ENCODE results near the gene DCAF5.
A peak's percentile ranks its signal among the peaks of the same experiment; 100 is the strongest.
"Not testable (repeated sequence)": the region's sequence is repeated elsewhere in the genome, so short reads cannot be mapped to it uniquely, and the experiment has no call there.

Gene DCAF5, protein sequence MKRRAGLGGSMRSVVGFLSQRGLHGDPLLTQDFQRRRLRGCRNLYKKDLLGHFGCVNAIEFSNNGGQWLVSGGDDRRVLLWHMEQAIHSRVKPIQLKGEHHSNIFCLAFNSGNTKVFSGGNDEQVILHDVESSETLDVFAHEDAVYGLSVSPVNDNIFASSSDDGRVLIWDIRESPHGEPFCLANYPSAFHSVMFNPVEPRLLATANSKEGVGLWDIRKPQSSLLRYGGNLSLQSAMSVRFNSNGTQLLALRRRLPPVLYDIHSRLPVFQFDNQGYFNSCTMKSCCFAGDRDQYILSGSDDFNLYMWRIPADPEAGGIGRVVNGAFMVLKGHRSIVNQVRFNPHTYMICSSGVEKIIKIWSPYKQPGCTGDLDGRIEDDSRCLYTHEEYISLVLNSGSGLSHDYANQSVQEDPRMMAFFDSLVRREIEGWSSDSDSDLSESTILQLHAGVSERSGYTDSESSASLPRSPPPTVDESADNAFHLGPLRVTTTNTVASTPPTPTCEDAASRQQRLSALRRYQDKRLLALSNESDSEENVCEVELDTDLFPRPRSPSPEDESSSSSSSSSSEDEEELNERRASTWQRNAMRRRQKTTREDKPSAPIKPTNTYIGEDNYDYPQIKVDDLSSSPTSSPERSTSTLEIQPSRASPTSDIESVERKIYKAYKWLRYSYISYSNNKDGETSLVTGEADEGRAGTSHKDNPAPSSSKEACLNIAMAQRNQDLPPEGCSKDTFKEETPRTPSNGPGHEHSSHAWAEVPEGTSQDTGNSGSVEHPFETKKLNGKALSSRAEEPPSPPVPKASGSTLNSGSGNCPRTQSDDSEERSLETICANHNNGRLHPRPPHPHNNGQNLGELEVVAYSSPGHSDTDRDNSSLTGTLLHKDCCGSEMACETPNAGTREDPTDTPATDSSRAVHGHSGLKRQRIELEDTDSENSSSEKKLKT

DNA sequence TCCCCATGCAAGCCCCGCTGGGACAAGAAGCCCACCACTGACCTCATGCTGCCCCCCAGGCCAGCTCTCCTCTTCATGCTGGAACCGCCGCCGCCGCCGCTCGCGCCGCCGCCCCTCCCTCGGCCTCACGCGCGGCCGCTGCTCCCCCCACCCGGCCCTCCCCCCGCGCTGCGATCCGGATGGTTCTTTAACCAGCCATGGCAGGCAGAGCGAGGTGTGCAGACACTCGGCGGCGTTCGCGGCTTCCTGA lies at the start of gene DCAF5:
Gene DCAF5, minus strand, starts transcription at position 218 of the 250 bp plus-strand sequence. Its CDS starts 141 bp downstream, at position 77.
- Histone ChIP-seq H3K36me3 (ENCODE audit: insufficient read depth, low read length) (peaks cover 19% of the 10 kb centered on the region), H3K4me3 (ENCODE audit: low read length) (peak within 1 kb of the TSS; percentile 77), H3K4me1 (ENCODE audit: insufficient read depth, low read length) (peaks cover 25% of the 10 kb centered on the region), H2AFZ (ENCODE audit: low read depth, low read length) (peak within 1 kb of the TSS; percentile 99), H3K9me3 (ENCODE audit: low read length) (no peaks in the 10 kb centered on the region), H3K27me3 (ENCODE audit: insufficient read depth, low read length) (no peaks in the 10 kb centered on the region)

DNA sequence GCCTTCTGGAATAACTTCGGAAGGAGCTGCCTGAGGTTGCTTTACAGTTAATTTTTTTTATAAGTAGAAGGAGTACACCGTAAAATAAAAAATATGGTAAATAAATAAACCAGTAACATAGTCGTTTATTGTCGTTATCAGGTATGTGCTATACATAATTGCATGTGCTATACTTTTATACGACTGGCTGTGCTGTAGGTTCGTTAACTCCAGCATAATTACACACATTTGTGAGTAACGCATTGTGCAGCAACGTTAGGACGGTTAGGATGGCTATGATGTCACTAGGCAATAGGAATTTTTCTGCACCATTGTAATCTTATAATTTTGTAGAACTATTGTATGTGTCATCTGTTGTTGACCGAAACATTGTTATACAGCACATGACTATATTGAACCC lies 46.9 kb upstream of the DCAF5 start:
- Histone ChIP-seq H3K4me1 (ENCODE audit: insufficient read depth, low read length) (peaks cover 3% of the 10 kb centered on the region), H3K9me3 (ENCODE audit: low read length) (peaks cover 2% of the 10 kb centered on the region), H2AFZ (ENCODE audit: low read depth, low read length) (no peak overlapping the region), H3K4me3 (ENCODE audit: low read length) (no peak overlapping the region), H3K27me3 (ENCODE audit: insufficient read depth, low read length) (no peaks in the 10 kb centered on the region), H3K36me3 (ENCODE audit: insufficient read depth, low read length) (no peaks in the 10 kb centered on the region)

DNA sequence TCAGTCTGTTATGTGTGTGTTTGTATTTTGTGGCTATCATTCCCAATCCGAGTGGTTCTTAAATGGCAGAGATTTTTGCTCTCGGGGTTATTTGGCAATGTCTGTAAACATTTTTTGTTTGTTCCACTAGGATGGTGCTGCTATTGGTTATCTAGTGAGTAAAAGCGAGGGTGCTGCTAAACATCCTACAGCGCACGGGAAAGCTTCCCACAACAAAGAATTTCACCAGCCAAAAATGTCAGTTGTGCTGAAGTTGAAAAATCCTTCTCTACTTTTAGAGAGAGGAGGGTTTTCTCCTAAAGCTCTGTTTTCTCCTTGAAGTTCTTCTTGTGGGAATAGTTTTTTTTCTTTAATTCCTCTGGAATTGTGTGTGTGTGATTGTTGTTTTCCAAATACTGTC lies 40.8 kb upstream of the DCAF5 start:
- Histone ChIP-seq H3K27me3 (ENCODE audit: insufficient read depth, low read length) (no peaks in the 10 kb centered on the region), H2AFZ (ENCODE audit: low read depth, low read length) (no peak overlapping the region), H3K4me3 (ENCODE audit: low read length) (no peak overlapping the region), H3K4me1 (ENCODE audit: insufficient read depth, low read length) (peaks cover 12% of the 10 kb centered on the region), H3K9me3 (ENCODE audit: low read length) (no peaks in the 10 kb centered on the region), H3K36me3 (ENCODE audit: insufficient read depth, low read length) (no peaks in the 10 kb centered on the region)

DNA sequence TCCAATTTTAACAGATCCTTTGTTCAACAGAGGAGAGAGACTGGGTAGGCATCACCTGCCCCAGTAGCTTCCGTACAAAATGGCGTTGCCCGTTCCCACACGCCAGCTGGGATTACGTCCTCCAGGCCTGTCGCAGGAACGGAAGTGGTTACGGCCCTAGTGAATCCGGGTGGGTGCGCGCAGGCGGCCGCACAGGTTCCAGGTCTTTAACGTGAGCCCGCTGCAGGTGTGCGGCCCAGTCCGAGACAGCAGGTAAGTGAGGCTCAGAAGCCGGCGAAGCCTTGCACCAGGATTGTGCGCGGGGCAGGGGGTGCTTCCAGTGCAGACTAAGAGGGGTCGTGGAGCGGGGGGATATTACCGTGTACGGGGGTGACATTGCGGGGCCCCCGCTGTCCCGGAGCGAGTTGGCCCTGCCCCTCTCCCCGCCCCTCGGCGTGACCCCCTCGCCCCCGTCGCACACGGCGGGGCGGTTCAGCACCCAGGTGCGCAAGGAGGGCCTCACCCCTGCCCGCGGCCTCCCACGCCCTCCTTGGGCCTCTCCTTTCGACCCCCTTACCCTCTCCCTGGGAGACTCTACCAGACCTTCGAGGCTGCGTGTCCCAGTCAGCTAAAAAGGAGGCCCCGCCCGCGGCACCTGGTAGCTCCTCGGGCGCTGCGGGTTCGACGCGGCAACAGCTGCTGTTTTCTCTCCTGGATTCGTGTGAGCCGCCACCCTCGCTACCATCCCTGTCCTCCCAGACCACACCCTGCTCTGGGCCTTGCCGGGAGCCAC lies 38.6 kb upstream of the DCAF5 start, which contains the start of gene EXD2:
Gene EXD2, plus strand, starts transcription at position 159 of the 772 bp plus-strand sequence. CDS start 17,973 bp downstream, outside the sequence.
- Histone ChIP-seq H3K27me3 (ENCODE audit: insufficient read depth, low read length) (no peaks in the 10 kb centered on the region), H2AFZ (ENCODE audit: low read depth, low read length) (peak within 1 kb of the TSS; percentile 78), H3K36me3 (ENCODE audit: insufficient read depth, low read length) (no peaks in the 10 kb centered on the region), H3K9me3 (ENCODE audit: low read length) (no peaks in the 10 kb centered on the region), H3K4me3 (ENCODE audit: low read length) (peak within 1 kb of the TSS; percentile 66), H3K4me1 (ENCODE audit: insufficient read depth, low read length) (peaks cover 12% of the 10 kb centered on the region)

DNA sequence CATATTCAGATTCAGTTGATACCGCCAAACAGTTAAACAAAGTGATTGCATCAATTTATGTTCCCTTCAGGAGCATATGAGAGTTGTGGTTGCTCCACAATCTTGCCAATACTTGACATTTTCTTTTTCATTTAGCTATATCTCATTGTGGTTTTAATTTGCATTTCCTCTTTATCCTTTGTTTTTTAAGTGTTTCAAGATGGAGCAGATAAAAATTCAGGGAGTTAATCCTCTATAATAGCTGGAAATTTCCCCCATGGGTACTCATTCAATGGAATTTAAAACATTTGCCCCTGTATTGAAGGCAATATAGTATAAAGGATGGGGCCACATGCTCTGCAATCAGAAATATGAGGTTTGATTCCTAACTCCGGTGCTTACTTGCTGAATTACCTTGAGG lies 37.3 kb upstream of the DCAF5 start:
- no peaks in the 10 kb centered on the region for H3K27me3 ChIP-seq (ENCODE audit: insufficient read depth, low read length)
- H3K4me1 ChIP-seq (ENCODE audit: insufficient read depth, low read length): peaks cover 12% of the 10 kb centered on the region
- no peak overlapping the region for H3K4me3 ChIP-seq (ENCODE audit: low read length)

DNA sequence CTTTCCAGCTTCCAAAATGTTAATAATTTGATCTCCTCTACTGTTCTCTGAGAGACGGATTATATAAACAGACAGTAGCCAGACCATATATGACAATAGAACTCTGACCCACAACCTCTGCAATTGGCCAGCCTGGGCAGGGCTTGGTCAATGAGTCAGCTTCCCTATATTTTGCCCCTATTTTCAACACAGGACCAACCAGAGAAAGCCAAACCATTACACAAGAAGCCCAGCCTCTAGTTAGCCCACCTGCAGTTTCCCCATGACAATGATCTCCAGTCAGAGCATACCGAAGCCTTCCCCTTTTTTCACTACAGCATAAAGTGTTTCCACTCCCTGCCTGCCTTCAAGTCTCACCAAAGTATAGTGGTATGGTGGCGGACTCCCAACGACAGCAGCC lies 30.8 kb upstream of the DCAF5 start:
- Histone ChIP-seq H3K36me3 (ENCODE audit: insufficient read depth, low read length) (no peaks in the 10 kb centered on the region), H3K27me3 (ENCODE audit: insufficient read depth, low read length) (no peaks in the 10 kb centered on the region), H3K4me3 (ENCODE audit: low read length) (no peak overlapping the region), H3K9me3 (ENCODE audit: low read length) (no peaks in the 10 kb centered on the region), H2AFZ (ENCODE audit: low read depth, low read length) (no peak overlapping the region), H3K4me1 (ENCODE audit: insufficient read depth, low read length) (no peaks in the 10 kb centered on the region)

More for the DNA sequence above, 37.3 kb upstream of the DCAF5 start:
- no peak overlapping the region for H2AFZ ChIP-seq (ENCODE audit: low read depth, low read length)
- no peaks in the 10 kb centered on the region for H3K9me3 ChIP-seq (ENCODE audit: low read length)
- no peaks in the 10 kb centered on the region for H3K36me3 ChIP-seq (ENCODE audit: insufficient read depth, low read length)

DNA sequence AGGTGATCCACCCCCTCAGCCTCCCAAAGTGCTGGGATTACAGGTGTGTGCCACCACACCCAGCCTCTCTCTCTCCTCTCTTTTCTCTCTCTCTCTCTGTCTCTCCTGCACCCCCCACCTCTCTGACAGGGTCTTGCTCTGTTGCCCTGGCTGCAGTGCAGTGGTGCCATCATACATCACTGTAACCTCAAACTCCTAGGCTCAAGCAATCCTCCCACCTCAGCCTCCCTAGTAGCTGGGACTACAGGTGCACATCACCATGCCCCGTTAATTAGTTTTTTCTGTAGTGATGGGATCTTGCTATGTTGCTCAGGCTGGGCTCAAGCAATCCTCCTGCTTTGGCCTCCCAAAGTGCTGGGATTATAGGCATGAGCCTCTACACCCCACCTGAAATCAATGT lies 29.7 kb upstream of the DCAF5 start:
- H3K27me3 ChIP-seq (ENCODE audit: insufficient read depth, low read length); H3K4me3 ChIP-seq (ENCODE audit: low read length); H2AFZ ChIP-seq (ENCODE audit: low read depth, low read length); H3K9me3 ChIP-seq (ENCODE audit: low read length); H3K4me1 ChIP-seq (ENCODE audit: insufficient read depth, low read length); H3K36me3 ChIP-seq (ENCODE audit: insufficient read depth, low read length): not testable (repeated sequence)

DNA sequence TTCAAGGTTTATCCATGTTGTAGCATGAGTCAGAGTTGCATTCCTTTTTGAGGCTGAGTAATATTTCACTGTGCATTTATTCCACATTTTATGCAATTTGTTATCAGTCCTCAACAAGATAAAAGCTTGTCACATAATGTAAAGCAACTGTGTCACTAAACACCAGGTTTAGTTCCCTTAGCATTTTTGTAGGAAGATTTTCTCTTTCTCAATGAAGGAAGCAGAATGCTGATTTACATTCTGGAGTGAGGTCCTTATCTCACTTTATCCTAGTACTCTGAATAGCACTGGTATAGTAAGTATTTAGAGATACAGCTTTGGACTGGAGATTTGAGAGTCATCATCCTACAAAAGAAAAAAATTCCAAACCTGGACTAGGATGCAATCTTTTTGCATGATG lies 28.6 kb upstream of the DCAF5 start:
- Histone ChIP-seq H3K4me1 (ENCODE audit: insufficient read depth, low read length) (no peaks in the 10 kb centered on the region), H3K27me3 (ENCODE audit: insufficient read depth, low read length) (no peaks in the 10 kb centered on the region), H3K36me3 (ENCODE audit: insufficient read depth, low read length) (no peaks in the 10 kb centered on the region), H3K4me3 (ENCODE audit: low read length) (no peak overlapping the region), H2AFZ (ENCODE audit: low read depth, low read length) (no peak overlapping the region), H3K9me3 (ENCODE audit: low read length) (no peaks in the 10 kb centered on the region)

DNA sequence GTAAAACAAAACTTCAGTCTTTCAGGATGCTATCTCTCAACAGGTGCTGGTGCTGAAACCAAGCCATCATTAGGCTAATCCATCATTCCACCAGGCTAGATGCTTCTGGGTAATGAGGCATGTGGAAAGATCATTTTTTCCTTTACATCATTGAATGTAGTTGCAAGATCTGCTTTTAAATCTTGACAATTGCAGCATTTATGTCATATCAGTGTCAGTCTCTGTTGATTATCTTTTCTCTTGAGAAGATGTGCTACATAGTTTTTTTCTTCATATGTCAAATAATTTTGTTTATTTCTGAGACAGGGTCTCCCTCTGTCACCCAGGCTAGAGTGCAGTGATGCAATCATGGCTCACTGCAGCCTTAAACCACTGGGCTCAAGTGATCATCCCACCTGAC lies 22.2 kb upstream of the DCAF5 start:
- peaks cover 9% of the 10 kb centered on the region for H3K4me1 ChIP-seq (ENCODE audit: insufficient read depth, low read length)
- H3K36me3 ChIP-seq (ENCODE audit: insufficient read depth, low read length): no peaks in the 10 kb centered on the region
- no peaks in the 10 kb centered on the region for H3K27me3 ChIP-seq (ENCODE audit: insufficient read depth, low read length)
- H3K4me3 ChIP-seq (ENCODE audit: low read length): no peak overlapping the region
- H3K9me3 ChIP-seq (ENCODE audit: low read length): no peaks in the 10 kb centered on the region
- H2AFZ ChIP-seq (ENCODE audit: low read depth, low read length): no peak overlapping the region

DNA sequence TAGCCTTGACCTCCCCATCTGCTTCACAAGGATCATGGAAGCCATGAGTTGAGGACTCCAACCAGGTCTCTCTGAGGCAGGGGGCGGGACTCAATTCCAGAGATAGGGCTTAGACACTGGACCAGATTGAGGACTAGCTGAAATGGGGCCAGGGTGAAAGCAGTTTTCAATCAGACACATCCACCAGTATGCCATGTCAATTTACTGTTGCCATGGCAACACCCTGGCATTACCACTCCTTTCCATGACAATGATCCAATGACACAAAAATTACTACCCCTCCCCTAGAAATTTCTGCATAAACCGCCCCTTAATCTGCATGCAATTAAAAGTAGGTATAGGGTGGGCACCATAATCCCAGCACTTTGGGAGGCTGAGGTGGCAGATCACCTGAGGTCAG lies 18.6 kb upstream of the DCAF5 start:
- Histone ChIP-seq H3K4me3 (ENCODE audit: low read length) (no peak overlapping the region), H3K36me3 (ENCODE audit: insufficient read depth, low read length) (no peaks in the 10 kb centered on the region), H2AFZ (ENCODE audit: low read depth, low read length) (no peak overlapping the region), H3K9me3 (ENCODE audit: low read length) (no peaks in the 10 kb centered on the region), H3K27me3 (ENCODE audit: insufficient read depth, low read length) (no peaks in the 10 kb centered on the region), H3K4me1 (ENCODE audit: insufficient read depth, low read length) (peaks cover 9% of the 10 kb centered on the region)

DNA sequence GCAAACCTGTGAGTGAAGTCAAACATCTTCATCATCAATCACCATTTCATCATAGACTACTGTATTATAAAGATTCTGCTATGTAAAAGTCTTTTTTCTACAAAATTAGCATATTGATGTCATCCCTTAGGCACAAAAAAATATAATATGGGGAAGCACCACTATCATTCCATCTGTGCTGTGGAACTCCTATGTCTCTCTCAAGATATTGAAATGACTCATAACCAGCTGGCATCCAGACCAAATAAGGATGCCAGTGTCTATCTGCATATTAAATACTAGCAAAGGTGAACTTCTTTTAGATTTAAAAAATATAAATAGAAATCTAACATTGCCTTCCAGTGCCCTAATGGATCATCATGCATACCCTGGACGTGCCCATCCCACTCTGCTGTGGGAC lies 17.9 kb upstream of the DCAF5 start:
- H3K4me3 ChIP-seq (ENCODE audit: low read length): no peak overlapping the region
- no peaks in the 10 kb centered on the region for H3K36me3 ChIP-seq (ENCODE audit: insufficient read depth, low read length)
- H3K4me1 ChIP-seq (ENCODE audit: insufficient read depth, low read length): peaks cover 9% of the 10 kb centered on the region
- H3K27me3 ChIP-seq (ENCODE audit: insufficient read depth, low read length): no peaks in the 10 kb centered on the region
- no peaks in the 10 kb centered on the region for H3K9me3 ChIP-seq (ENCODE audit: low read length)
- no peak overlapping the region for H2AFZ ChIP-seq (ENCODE audit: low read depth, low read length)

DNA sequence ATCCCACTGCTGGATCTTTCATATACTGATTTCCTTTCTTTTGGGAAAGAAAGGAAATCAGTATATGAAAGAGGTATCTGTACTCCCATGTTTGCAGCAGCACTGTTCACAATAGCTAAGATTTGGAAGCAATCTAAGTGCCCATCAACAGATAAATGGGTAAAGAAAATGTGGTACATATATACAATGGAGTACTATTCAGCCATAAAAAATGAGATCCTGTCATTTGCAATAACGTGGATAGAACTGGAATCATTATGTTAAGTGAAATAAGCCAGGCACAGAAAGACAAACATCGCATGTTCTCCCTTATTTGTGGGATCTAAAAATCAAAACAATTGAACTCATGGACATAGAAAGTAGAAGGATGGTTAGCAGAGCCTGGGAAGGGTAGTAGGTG lies 12.9 kb upstream of the DCAF5 start:
- not testable (repeated sequence) for H3K4me3 ChIP-seq (ENCODE audit: low read length); H2AFZ ChIP-seq (ENCODE audit: low read depth, low read length); H3K9me3 ChIP-seq (ENCODE audit: low read length); H3K4me1 ChIP-seq (ENCODE audit: insufficient read depth, low read length); H3K27me3 ChIP-seq (ENCODE audit: insufficient read depth, low read length); H3K36me3 ChIP-seq (ENCODE audit: insufficient read depth, low read length)

DNA sequence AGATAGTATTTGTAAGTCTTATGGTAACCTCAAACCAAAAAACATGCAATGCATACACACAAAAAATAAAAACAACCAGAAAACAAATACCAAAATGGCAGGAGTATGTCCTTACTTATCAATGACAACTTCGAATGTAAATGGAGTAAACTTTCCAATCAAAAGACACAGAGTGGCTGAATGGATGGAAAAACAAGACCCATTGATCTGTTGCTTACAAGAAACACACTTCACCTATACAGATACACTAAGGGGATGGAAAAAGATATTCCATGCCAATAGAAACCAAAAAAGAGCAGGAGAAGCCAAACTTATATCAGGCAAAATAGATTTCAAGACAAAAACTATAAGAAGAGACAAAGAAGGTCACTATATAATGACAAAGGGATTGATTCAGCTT lies 8.7 kb upstream of the DCAF5 start:
- Histone ChIP-seq H3K4me1 (ENCODE audit: insufficient read depth, low read length) (no peaks in the 10 kb centered on the region), H3K4me3 (ENCODE audit: low read length) (no peak overlapping the region), H3K9me3 (ENCODE audit: low read length) (no peaks in the 10 kb centered on the region), H2AFZ (ENCODE audit: low read depth, low read length) (no peak overlapping the region), H3K36me3 (ENCODE audit: insufficient read depth, low read length) (no peaks in the 10 kb centered on the region), H3K27me3 (ENCODE audit: insufficient read depth, low read length) (no peaks in the 10 kb centered on the region)

Measured in neuron (in vitro differentiated cells).